GM10248 (cell line): ENCODE results near the gene MYO16.

Source experiments
- CTCF ChIA-PET: fragments of 300-600 bp; sonication (Branson Sonifier 250); formaldehyde crosslinking; extraction: SDS; loops from one replicate; lab custom pipeline; 2021; ENCODE audit warnings: antibody characterized with exemption; lab: Yijun Ruan, JAX
- POLR2A ChIA-PET: fragments of 350-650 bp; sonication (Branson Sonifier 250); formaldehyde crosslinking; extraction: SDS; loops from one replicate; lab custom pipeline; 2020; ENCODE audit warnings: antibody characterized with exemption; lab: Yijun Ruan, JAX
- DNase-seq: peaks from one replicate; pipeline ENCODE4 v3.0.0; 2012; ENCODE audit errors: extremely low spot score
- CTCF ChIP-seq: IDR thresholded peaks from 2 replicates; pipeline ENCODE4 v1.5.1; 2012; ENCODE audit warnings: mild to moderate bottlenecking, low read depth; ENCODE audit errors: extremely low read depth, missing control alignments, control extremely low read depth

Gene MYO16

GRCh38 chr13:108950333-108951010 is 321.1 kb downstream of the MYO16 start:
- no peak for DNase-seq
- ChIA-PET CTCF (interaction anchor here (1.4 kb wide), 1 partner anchor 11 kb away, joined by 7 read pairs; no protein-coding TSS in a partner anchor), POLR2A (no interaction called here)
- TF ChIP-seq CTCF: no peak

- no peak for DNase-seq
- POLR2A ChIA-PET: no interaction called here
- CTCF ChIA-PET: interaction anchor here (1.4 kb wide), 1 partner anchor 40 kb away, joined by 6 read pairs; no protein-coding TSS in a partner anchor
- TF ChIP-seq CTCF: no peak
Measured at GRCh38 chr13:108955741-108956140, 326.3 kb downstream of the MYO16 start.

GRCh38 chr13:108957369-108958012 is 328.1 kb downstream of the MYO16 start:
- POLR2A ChIA-PET: no interaction called here
- CTCF ChIA-PET: no interaction called here
- DNase-seq: no peak
- no peak for TF ChIP-seq CTCF

- TF ChIP-seq CTCF: no peak
- no peak for DNase-seq
- ChIA-PET POLR2A (no interaction called here), CTCF (no interaction called here)
Measured at GRCh38 chr13:108958013-108958376, 328.6 kb downstream of the MYO16 start.

GRCh38 chr13:108959234-108959633 is 329.8 kb downstream of the MYO16 start:
- POLR2A ChIA-PET: no interaction called here
- CTCF ChIA-PET: interaction anchor here (2.2 kb wide), 1 partner anchor 10 kb away, joined by 5 read pairs; no protein-coding TSS in a partner anchor
- DNase-seq: no peak
- no peak for TF ChIP-seq CTCF

GRCh38 chr13:108960006-108960405 is 330.6 kb downstream of the MYO16 start:
- POLR2A ChIA-PET: no interaction called here
- CTCF ChIA-PET: interaction anchor here (0.9 to 2.5 kb wide), 6 partner anchors 9 to 1176 kb away, joined by 3 to 22 read pairs (median 6); no protein-coding TSS in a partner anchor
- DNase-seq: no peak
- TF ChIP-seq CTCF: no peak
